Mammary epithelial cell (primary cell): Measurements from ENCODE around the gene RNPEP.
"Not testable (repeated sequence)": the region's sequence is repeated elsewhere in the genome, so short reads cannot be mapped to it uniquely, and the experiment has no call there.

Experiments
- CTCF ChIP-seq, 2 donors: IDR thresholded peaks in 1 of 2; conservative IDR thresholded peaks in 1 of 2; 2 replicates each; pipeline ENCODE4 v1.5.1; 2011 to 2012; ENCODE audit warnings: inconsistent platforms in 2 of 2, low read length in 2 of 2, mild to moderate bottlenecking in 2 of 2, control low read depth in 1 of 2, low read depth in 1 of 2; ENCODE audit not compliant: insufficient read depth in 1 of 2; ENCODE audit errors: extremely low read depth in 1 of 2
- EZH2 ChIP-seq: IDR thresholded peaks from 2 replicates; pipeline ENCODE4 v1.6.1; 2012; ENCODE audit warnings: low read length, inconsistent platforms, borderline replicate concordance

- not testable (repeated sequence) for TF ChIP-seq EZH2; CTCF (conservative IDR thresholded peaks at IDR 0.05 in 1 of 2, IDR thresholded peaks at IDR 0.05 in 1 of 2; ENCODE audit: extremely low read depth in 1 of 2, insufficient read depth in 1 of 2, low read depth in 1 of 2, low read length in 2 of 2)
Measured at GRCh38 chr1:202019235-202019558, 36.7 kb downstream of the RNPEP start.
